ENCODE data around the gene SERPINA4.

The SERPINA4 gene

DNA sequence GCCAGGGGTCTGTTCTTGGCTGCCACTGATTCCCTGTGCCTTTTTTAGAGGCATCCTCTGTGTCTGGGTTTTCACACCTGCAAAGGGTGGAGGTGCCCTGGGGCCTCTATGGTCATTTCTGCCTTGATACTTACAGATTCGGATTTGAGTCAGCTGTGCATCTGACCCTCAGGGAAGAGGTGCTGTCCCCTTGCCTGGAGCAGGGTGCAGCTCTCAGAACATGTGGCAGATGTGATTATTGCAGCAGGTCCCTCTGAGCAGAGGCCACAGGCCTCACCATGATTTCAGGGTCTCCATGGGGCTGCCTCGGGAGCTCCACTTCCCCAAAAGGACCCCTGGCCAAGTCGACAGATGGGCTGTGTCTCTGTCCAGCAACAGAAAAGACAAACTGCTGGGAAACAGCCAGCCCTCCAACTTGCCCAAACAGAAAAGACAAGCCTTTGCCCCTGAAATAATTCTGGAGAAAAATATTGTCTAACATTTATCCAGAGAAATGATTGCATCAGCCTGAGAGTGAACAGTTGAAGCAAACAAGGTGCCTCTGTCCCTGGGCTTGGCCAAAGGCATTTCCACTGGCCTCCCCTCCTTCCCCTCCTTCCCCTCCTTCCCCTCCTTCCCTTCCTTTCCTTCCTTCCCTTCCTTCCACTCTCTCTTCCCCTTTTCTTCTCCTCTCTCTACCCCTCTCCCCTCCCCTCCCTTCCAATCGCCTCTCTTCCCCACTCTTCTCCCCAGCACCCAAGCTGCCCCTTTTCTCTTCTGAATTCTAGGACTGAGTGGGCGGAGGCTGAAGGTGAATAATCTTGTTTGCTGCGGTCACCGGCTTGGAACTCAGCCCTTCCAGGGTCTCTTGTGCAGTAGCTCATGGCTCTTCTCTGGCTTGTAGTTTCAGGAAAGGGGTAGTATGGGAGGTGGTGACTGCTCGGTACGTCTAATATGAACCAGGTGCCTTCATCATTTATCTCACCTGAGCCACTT, 51.6 kb downstream of the SERPINA4 start:
- H3K27me3 ChIP-seq (ENCODE audit: insufficient read depth, insufficient read length) = no peaks in the 10 kb centered on the region
- H3K4me1 ChIP-seq (ENCODE audit: insufficient read depth, insufficient read length) = peaks cover 2% of the 10 kb centered on the region
- H3K9ac ChIP-seq (ENCODE audit: insufficient read length, low read depth) = no peak overlapping the region
- no peaks in the 10 kb centered on the region for H3K36me3 ChIP-seq (ENCODE audit: insufficient read depth, insufficient read length, low read length)
- TF ChIP-seq SUZ12 (IDR thresholded peaks at IDR 0.05; ENCODE audit: extremely low read depth, insufficient read depth, insufficient read length) (no peak), YY1 (IDR thresholded peaks at IDR 0.05; ENCODE audit: insufficient read depth, insufficient read length) (no peak), ZNF274 (IDR thresholded peaks at IDR 0.05; ENCODE audit: low read depth, low read length) (no peak)
- DNase-seq (ENCODE audit: low read depth, low spot score) = no peak
- H3K4me3 ChIP-seq (ENCODE audit: insufficient read length, low read depth) = no peak overlapping the region
- peaks cover 10% of the 10 kb centered on the region for H3K9me3 ChIP-seq (ENCODE audit: insufficient read depth, low read length)

DNA sequence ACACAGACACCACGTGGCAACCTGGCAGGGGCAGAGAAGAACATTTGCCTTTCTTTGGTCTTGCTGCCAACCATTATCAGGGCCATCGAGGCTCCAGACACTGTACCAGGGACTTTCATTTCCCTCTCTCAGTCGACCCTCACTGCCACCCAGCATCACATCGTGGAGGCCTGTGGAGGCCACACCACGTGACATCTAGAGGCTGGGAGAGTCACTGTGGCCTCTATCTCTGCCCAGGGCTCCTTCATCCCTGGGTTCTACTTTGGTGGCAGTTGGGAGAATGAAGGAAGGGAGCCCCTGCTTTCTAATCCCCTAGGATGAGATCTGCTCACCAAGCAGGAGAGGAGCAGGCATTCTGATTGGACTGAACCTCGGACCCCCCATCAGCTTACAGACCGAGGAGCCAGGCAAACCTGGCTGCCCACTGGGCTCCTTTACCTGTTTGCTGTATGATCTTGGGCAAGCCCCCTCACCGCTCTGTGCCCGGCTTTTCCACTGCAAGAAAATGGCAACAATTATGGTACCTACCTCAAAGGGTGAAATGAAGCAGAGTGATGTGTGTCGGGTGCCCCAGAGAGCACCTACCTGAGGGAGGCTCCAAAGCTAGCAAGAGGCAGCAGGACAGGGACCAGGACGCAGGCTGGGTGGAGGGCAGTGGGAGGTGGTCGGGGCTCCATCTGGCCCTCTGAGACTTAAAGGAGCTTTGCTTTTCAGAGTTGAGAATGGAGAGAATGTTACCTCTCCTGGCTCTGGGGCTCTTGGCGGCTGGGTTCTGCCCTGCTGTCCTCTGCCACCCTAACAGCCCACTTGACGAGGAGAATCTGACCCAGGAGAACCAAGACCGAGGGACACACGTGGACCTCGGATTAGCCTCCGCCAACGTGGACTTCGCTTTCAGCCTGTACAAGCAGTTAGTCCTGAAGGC, 52.7 kb downstream of the SERPINA4 start:
- no peak for DNase-seq (ENCODE audit: low read depth, low spot score)
- no peak for TF ChIP-seq YY1 (IDR thresholded peaks at IDR 0.05; ENCODE audit: insufficient read depth, insufficient read length)
- no peak for TF ChIP-seq SUZ12 (IDR thresholded peaks at IDR 0.05; ENCODE audit: extremely low read depth, insufficient read depth, insufficient read length)
- no peak for TF ChIP-seq ZNF274 (IDR thresholded peaks at IDR 0.05; ENCODE audit: low read depth, low read length)
- Histone ChIP-seq H3K9ac (ENCODE audit: insufficient read length, low read depth) (no peak overlapping the region), H3K36me3 (ENCODE audit: insufficient read depth, insufficient read length, low read length) (no peaks in the 10 kb centered on the region), H3K9me3 (ENCODE audit: insufficient read depth, low read length) (peaks cover 21% of the 10 kb centered on the region), H3K4me3 (ENCODE audit: insufficient read length, low read depth) (no peak overlapping the region), H3K4me1 (ENCODE audit: insufficient read depth, insufficient read length) (peaks cover 2% of the 10 kb centered on the region), H3K27me3 (ENCODE audit: insufficient read depth, insufficient read length) (no peaks in the 10 kb centered on the region)

DNA sequence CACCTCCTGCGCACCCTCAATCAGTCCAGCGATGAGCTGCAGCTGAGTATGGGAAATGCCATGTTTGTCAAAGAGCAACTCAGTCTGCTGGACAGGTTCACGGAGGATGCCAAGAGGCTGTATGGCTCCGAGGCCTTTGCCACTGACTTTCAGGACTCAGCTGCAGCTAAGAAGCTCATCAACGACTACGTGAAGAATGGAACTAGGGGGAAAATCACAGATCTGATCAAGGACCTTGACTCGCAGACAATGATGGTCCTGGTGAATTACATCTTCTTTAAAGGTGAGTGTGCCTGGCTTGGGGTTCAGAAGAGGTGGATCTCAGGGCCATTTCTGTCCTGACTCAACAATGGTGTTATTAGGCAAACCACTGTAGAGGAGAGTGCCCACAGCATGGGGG, 53.6 kb downstream of the SERPINA4 start:
- no peak for DNase-seq (ENCODE audit: low read depth, low spot score)
- peaks cover 25% of the 10 kb centered on the region for H3K9me3 ChIP-seq (ENCODE audit: insufficient read depth, low read length)
- H3K4me1 ChIP-seq (ENCODE audit: insufficient read depth, insufficient read length) = peaks cover 2% of the 10 kb centered on the region
- H3K9ac ChIP-seq (ENCODE audit: insufficient read length, low read depth) = no peak overlapping the region
- no peaks in the 10 kb centered on the region for H3K27me3 ChIP-seq (ENCODE audit: insufficient read depth, insufficient read length)
- no peaks in the 10 kb centered on the region for H3K36me3 ChIP-seq (ENCODE audit: insufficient read depth, insufficient read length, low read length)
- TF ChIP-seq ZNF274 (IDR thresholded peaks at IDR 0.05; ENCODE audit: low read depth, low read length) (no peak), SUZ12 (IDR thresholded peaks at IDR 0.05; ENCODE audit: extremely low read depth, insufficient read depth, insufficient read length) (no peak), YY1 (IDR thresholded peaks at IDR 0.05; ENCODE audit: insufficient read depth, insufficient read length) (no peak)
- H3K4me3 ChIP-seq (ENCODE audit: insufficient read length, low read depth) = no peak overlapping the region

DNA sequence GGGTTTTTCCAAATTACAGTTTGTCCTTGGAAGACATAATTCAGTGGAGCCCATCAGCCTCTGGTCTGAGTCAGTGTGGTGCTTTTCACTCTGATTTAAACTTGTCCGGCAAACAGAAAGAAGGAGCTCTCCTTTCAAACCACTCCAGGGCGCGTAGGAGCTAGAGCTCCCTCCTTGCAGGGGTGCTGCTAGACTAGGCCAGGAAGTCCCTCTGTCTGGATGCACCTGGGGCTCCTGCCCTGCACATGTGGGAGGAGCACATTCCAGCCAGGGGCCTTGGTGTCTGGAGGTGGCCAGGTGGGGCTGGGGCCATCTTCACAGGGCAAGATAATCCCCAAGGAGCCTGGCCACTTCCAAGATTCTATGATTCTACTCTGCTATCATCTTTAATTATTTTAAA, 54.0 kb downstream of the SERPINA4 start:
- no peak for TF ChIP-seq ZNF274 (IDR thresholded peaks at IDR 0.05; ENCODE audit: low read depth, low read length)
- no peak for TF ChIP-seq SUZ12 (IDR thresholded peaks at IDR 0.05; ENCODE audit: extremely low read depth, insufficient read depth, insufficient read length)
- TF ChIP-seq YY1 (IDR thresholded peaks at IDR 0.05; ENCODE audit: insufficient read depth, insufficient read length) = no peak
- DNase-seq (ENCODE audit: low read depth, low spot score) = no peak
- peaks cover 2% of the 10 kb centered on the region for H3K4me1 ChIP-seq (ENCODE audit: insufficient read depth, insufficient read length)
- H3K9ac ChIP-seq (ENCODE audit: insufficient read length, low read depth) = no peak overlapping the region
- peaks cover 25% of the 10 kb centered on the region for H3K9me3 ChIP-seq (ENCODE audit: insufficient read depth, low read length)
- no peaks in the 10 kb centered on the region for H3K36me3 ChIP-seq (ENCODE audit: insufficient read depth, insufficient read length, low read length)
- H3K4me3 ChIP-seq (ENCODE audit: insufficient read length, low read depth) = no peak overlapping the region
- H3K27me3 ChIP-seq (ENCODE audit: insufficient read depth, insufficient read length) = no peaks in the 10 kb centered on the region

DNA sequence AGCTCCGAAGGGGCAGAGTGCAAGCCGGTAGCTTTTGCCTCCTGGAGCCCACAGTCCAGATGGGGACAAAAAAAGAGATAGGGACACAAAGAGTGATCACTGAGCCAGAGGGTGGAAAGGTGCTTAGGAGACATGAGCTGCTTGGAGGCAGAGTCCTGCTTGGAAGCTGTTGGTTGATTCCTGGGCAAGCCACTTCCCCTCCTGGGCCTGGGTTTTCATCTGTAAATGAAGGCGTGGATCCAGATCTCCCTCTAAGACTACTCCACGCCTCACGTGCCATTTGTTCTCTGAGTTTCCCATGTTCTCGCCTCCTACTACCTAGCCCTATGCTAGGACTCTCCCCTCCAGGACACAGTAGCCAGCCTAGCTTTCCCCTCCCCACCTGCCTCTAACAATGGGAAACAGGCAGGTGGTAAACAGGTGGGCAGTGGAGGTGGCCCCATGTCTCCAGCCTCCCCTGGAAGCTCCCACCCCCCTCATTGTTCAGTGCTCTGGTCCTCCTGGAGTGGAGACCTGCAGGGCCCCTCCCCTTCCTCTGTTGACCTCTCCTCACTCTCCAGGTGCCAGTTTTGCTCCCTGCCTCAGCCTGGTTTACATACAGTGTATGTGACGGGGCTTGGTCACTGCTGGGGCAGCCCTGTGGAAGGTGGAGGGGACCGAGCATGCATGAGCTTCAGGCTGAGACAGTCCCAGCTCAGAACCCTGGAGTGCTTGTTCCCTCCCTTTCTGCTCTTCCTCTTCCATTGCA, 54.8 kb downstream of the SERPINA4 start:
- DNase-seq (ENCODE audit: low read depth, low spot score) = no peak
- TF ChIP-seq SUZ12 (IDR thresholded peaks at IDR 0.05; ENCODE audit: extremely low read depth, insufficient read depth, insufficient read length) (no peak), YY1 (IDR thresholded peaks at IDR 0.05; ENCODE audit: insufficient read depth, insufficient read length) (no peak), ZNF274 (IDR thresholded peaks at IDR 0.05; ENCODE audit: low read depth, low read length) (no peak)
- peaks cover 25% of the 10 kb centered on the region for H3K9me3 ChIP-seq (ENCODE audit: insufficient read depth, low read length)
- H3K36me3 ChIP-seq (ENCODE audit: insufficient read depth, insufficient read length, low read length) = no peaks in the 10 kb centered on the region
- no peak overlapping the region for H3K4me3 ChIP-seq (ENCODE audit: insufficient read length, low read depth)
- no peak overlapping the region for H3K9ac ChIP-seq (ENCODE audit: insufficient read length, low read depth)
- no peaks in the 10 kb centered on the region for H3K27me3 ChIP-seq (ENCODE audit: insufficient read depth, insufficient read length)
- H3K4me1 ChIP-seq (ENCODE audit: insufficient read depth, insufficient read length) = peaks cover 2% of the 10 kb centered on the region

DNA sequence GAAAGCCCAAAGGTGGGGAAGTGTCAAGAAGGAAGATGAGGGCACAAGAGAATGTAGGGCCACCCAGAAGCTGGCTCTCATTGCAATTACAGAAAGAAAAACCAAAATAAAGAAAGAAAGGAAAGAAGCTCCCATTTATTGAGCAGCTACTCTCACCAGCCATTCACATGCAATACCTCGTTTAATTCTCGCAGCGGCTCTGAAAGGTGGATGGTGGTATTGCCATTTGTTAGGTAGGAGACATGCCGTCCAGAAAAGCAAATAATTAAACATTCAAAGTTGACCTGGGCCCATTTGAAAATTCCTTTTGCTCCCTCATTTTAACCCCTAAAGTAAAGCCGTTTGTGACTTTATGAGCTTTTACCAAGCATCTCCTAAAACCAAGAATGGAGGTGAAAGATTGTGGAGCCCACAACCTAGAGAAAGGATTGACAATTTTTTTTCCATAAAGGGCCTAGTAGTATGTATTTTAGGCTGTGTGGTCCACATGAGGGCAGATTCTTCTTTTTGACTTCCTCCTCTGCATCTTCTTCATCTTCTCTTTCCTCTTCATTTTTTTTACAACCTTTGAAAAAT, 56.2 kb downstream of the SERPINA4 start:
- TF ChIP-seq SUZ12 (IDR thresholded peaks at IDR 0.05; ENCODE audit: extremely low read depth, insufficient read depth, insufficient read length) (no peak), ZNF274 (IDR thresholded peaks at IDR 0.05; ENCODE audit: low read depth, low read length) (no peak), YY1 (IDR thresholded peaks at IDR 0.05; ENCODE audit: insufficient read depth, insufficient read length) (no peak)
- DNase-seq (ENCODE audit: low read depth, low spot score) = no peak

More for the DNA sequence above, 56.2 kb downstream of the SERPINA4 start:
- Histone ChIP-seq H3K9ac (ENCODE audit: insufficient read length, low read depth) (no peak overlapping the region), H3K4me1 (ENCODE audit: insufficient read depth, insufficient read length) (peaks cover 2% of the 10 kb centered on the region), H3K36me3 (ENCODE audit: insufficient read depth, insufficient read length, low read length) (no peaks in the 10 kb centered on the region), H3K4me3 (ENCODE audit: insufficient read length, low read depth) (no peak overlapping the region), H3K27me3 (ENCODE audit: insufficient read depth, insufficient read length) (no peaks in the 10 kb centered on the region), H3K9me3 (ENCODE audit: insufficient read depth, low read length) (peaks cover 25% of the 10 kb centered on the region)

Data from NT2/D1 (cell line).